Activated CD4-positive, alpha-beta T cell treated with anti-CD3 and anti-CD28 coated beads, Interleukin-2, Interleukin-6, amounts not matched to agents 100 ng/mL and 50 ng/mL, durations not matched to agents 16 hours and 8 hours (primary cell): Measurements from ENCODE around the gene PRSS21.

Experiments used
- DNase-seq: peaks from one replicate; pipeline ENCODE4 v3.0.0-alpha.2; 2020

Gene PRSS21

GRCh38 chr16:2779978-2780898, 36.8 kb upstream of the PRSS21 start:
- DNase-seq, result no peak

- DNase-seq, result no peak
These were observed 34.3 kb upstream of the PRSS21 start for GRCh38 chr16:2782583-2783351.

GRCh38 chr16:2783581-2784357, 33.3 kb upstream of the PRSS21 start:
- no peak for DNase-seq

- no peak for DNase-seq
These were observed 32.5 kb upstream of the PRSS21 start for GRCh38 chr16:2784358-2785100.

- DNase-seq, result no peak
These were observed 31.7 kb upstream of the PRSS21 start for GRCh38 chr16:2785101-2785991.

- no peak for DNase-seq
These were observed 30.8 kb upstream of the PRSS21 start for GRCh38 chr16:2786061-2786825.

- no peak for DNase-seq
These were observed 30.2 kb upstream of the PRSS21 start for GRCh38 chr16:2786826-2787151.

- DNase-seq, result no peak
These were observed 29.6 kb upstream of the PRSS21 start, which contains the start of gene PRSS33 for GRCh38 chr16:2787406-2787805. Gene PRSS33, minus strand, starts transcription at chr16:2787560. Its CDS starts 1,013 bp downstream, at chr16:2786547.

- DNase-seq, result no peak
These were observed 29.1 kb upstream of the PRSS21 start for GRCh38 chr16:2787961-2788360.

- no peak for DNase-seq
These were observed 26.4 kb upstream of the PRSS21 start for GRCh38 chr16:2790631-2791030.

GRCh38 chr16:2791174-2791573, 25.9 kb upstream of the PRSS21 start:
- no peak for DNase-seq

- no peak for DNase-seq
These were observed 24.1 kb upstream of the PRSS21 start for GRCh38 chr16:2792940-2793339.

- DNase-seq, result no peak
These were observed 21.5 kb upstream of the PRSS21 start for GRCh38 chr16:2795395-2796143.

- DNase-seq, result no peak
These were observed 18.3 kb upstream of the PRSS21 start for GRCh38 chr16:2798723-2799204.

- DNase-seq, result no peak
These were observed 17.7 kb upstream of the PRSS21 start for GRCh38 chr16:2799205-2799858.

GRCh38 chr16:2799859-2800226, 17.2 kb upstream of the PRSS21 start:
- no peak for DNase-seq

GRCh38 chr16:2803545-2804195, 13.4 kb upstream of the PRSS21 start:
- no peak for DNase-seq

- no peak for DNase-seq
These were observed 12.3 kb upstream of the PRSS21 start for GRCh38 chr16:2804728-2805127.

- DNase-seq, result no peak
These were observed 10.8 kb upstream of the PRSS21 start for GRCh38 chr16:2806286-2806685.
